GM21723 (cell line): ENCODE results near the gene KRT23.
"Not testable (repeated sequence)": the region's sequence is repeated elsewhere in the genome, so short reads cannot be mapped to it uniquely, and the experiment has no call there.

Experiments
- ATAC-seq: cut with Tn5 transposase; IDR thresholded peaks from one replicate; pipeline ENCODE4 v1.9.1; 2021; ENCODE audit warnings: mild to moderate bottlenecking, moderate library complexity; ENCODE audit not compliant: unreplicated experiment

KRT23 gene

DNA sequence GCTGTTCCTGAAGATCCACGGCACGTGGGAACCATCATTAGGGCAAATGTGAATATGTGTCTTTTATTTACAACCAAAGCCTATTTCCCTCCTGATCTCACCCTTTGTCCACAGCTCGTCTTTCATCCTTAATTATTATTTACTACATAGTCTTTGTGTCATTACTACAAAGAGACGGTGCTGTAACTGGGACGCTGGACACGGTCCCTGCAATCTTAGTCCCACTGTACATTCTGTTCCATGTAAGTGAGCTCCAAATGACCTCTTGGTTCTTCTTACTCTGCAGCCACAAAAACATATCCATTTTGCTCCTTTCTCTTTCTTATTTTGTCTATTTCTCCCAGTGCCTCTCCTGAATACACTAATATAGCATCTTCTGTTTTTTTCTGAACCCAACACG lies 12.7 kb upstream of the KRT23 start:
- ATAC-seq = no peak

DNA sequence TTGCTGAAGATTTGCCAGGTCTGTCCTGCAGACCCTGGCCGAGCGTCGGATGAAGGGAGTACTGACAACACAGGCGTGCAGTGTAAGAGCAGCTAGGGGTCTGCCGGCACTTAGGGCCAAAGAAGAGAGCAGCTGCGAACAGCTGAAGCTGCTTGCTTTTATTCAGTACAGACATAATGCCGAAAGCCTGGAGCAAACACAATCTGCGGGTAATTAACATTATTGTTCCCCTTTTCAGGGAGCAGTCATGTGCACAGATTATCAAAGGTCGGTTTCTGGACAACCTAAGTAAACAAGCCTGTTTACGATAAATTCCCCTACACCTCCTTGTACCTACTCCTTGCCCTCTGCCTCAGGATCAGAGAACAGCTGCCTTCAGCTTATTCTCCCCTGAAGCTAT lies 12.0 kb upstream of the KRT23 start:
- no peak for ATAC-seq

- ATAC-seq = no peak
These were observed 10.5 kb upstream of the KRT23 start for GRCh38 chr17:40947929-40948328.

DNA sequence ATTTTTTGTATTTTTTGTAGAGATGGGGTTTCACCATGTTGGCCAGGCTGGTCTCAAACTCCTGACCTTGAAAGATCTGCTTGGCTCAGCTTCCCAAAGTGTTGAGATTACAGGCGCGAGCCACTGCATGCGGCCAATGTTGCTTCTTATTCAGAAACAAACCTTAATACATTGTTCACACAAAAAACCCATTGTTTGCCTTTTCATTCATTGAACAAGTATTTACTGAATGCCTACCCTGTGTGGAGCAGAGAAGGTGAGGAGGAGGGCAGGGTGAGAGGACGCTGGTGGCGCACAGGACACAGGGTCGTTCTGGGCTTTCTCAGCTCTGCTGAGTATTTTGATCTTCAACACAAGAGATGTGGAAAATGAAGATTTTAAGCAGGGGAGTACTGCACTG lies 8.0 kb upstream of the KRT23 start:
- no peak for ATAC-seq

DNA sequence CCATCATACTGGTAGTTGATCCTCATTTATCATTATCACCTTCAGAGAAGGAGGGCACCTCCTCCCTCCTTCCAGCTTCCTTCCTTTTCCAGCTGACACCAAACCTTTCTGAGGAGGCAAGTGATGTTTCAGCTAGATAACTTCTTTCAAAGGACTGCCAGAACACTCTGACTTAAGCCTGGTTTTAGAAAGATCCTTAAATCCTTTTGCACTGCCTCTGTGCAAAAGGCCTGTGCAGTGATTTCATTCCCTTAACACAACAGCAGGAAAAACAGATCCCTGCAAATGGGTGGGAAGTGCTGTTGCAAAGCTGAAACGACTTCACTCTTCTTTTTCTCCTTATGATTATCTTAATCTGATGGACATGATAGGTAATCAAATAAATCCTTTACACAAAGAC lies 7.1 kb upstream of the KRT23 start:
- no peak for ATAC-seq

DNA sequence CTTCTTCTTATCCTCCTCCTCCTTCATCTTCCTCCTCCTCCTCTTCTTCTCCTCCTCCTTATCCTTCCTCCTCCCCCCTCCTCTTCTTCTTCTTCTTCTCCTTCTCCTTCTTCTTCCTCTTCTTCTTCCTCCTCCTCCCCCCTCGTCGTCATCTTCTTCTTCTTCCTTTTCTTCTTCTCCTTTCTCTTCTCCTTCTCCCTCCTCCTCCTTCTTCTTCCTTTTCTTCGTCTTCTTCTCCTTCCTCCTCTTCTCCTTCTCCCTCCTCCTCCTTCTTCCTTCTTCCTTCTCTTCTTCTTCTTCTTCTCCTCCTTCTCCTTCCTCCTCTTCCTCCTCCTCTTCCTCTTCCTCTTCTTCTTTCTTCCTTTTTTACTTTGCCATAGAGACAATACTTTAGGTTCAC lies 5.1 kb upstream of the KRT23 start:
- ATAC-seq = no peak

- ATAC-seq = no peak
These were observed 2.8 kb upstream of the KRT23 start for GRCh38 chr17:40940266-40940665.

DNA sequence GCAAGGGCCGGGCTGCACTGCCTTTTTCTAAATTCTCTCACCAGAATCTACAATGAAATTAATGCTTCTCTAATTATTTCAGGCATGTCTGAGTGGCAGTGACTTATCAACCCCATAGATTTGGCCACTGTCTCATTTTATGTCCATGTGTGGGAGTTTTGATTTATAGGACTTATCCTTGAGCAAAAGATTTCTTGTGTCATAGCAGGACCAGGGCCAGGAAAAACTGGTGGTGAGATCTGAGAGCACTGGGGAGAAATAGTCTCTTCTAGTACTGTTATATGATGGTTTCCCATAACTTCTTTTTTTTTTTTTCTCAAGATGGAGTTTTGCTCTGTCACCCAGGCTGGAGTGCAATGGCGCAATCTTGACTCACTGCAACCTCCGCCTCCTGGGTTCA lies 1.5 kb upstream of the KRT23 start:
- ATAC-seq = no peak

DNA sequence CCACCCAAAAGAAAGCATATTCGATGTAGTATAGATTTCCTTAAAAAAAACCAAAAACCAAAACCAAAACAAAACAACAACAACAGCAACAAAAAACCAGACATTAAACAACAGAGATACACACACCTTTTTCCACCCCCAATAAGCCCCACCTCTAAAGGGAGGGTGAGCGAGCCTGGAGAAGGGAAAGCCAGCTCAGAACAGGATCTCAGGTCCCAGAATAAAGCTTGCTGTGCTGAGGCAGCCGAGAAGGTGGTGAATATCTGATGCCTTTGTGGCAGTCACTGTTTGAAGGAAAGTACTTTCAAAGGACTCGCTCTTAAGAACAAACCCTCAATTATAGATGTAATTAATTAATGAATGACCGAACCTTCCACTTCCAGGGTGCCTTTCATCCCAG lies 470 bp downstream of the KRT23 start:
- ATAC-seq = no peak

DNA sequence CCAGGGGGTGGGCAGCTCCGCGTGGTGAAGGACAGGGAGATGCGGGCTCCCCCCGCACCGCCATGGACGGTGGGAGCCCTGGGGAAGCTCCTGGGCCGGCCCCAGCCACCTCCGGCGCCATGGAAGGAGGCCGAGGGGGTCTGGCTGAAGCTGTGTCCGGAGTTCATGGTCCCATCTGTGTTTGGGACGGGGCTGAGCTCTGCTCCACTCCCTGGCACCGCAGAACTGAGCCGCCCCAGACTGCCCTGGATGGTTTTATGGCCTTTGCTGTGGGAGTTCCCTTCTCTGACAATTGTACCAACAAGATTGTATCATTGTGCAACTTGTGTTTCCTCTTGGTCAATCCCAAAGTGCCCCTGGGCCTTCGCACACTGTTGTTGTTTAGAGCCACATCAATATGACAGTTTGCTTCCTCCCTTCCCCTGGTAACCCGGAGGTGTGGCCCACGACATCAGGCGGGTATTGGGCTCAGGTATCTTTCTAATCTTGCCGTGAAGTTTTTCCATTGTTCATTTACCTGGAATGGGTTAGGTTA lies 942 bp downstream of the KRT23 start:
- ATAC-seq = no peak

- ATAC-seq = no peak
These were observed 1.8 kb downstream of the KRT23 start for GRCh38 chr17:40935624-40936023.

- no peak for ATAC-seq
These were observed 4.8 kb downstream of the KRT23 start for GRCh38 chr17:40932608-40933007.

GRCh38 chr17:40931311-40931710 lies 6.1 kb downstream of the KRT23 start:
- no peak for ATAC-seq

- ATAC-seq = no peak
These were observed 11.1 kb downstream of the KRT23 start for GRCh38 chr17:40926341-40926740.

- no peak for ATAC-seq
These were observed 15.2 kb downstream of the KRT23 start for GRCh38 chr17:40922239-40922638.

DNA sequence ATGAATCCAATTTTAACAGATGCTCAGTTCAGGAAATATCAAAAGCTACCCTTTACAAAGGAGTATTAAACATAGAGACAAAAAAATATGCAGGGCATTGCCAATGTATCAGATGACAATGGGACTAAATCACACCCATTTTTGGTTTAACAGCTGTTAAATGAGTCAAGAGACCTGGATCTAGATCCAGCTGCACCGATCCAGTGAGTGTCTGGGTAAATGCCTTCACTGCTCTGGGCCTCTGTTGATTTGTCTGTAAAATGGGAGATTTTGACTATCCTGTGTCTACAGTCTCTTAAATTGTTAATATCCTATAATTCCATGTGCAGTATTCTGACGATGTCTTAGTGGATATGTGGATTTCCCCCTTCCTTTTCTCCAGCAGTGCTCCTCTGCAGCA lies 16.4 kb downstream of the KRT23 start:
- no peak for ATAC-seq

- not testable (repeated sequence) for ATAC-seq
These were observed 20.3 kb downstream of the KRT23 start for GRCh38 chr17:40917116-40917515.

- ATAC-seq = no peak
These were observed 21.1 kb downstream of the KRT23 start for GRCh38 chr17:40916366-40916765.

GRCh38 chr17:40915721-40916256 lies 21.7 kb downstream of the KRT23 start:
- ATAC-seq = no peak

- no peak for ATAC-seq
These were observed 22.2 kb downstream of the KRT23 start for GRCh38 chr17:40915199-40915661.

DNA sequence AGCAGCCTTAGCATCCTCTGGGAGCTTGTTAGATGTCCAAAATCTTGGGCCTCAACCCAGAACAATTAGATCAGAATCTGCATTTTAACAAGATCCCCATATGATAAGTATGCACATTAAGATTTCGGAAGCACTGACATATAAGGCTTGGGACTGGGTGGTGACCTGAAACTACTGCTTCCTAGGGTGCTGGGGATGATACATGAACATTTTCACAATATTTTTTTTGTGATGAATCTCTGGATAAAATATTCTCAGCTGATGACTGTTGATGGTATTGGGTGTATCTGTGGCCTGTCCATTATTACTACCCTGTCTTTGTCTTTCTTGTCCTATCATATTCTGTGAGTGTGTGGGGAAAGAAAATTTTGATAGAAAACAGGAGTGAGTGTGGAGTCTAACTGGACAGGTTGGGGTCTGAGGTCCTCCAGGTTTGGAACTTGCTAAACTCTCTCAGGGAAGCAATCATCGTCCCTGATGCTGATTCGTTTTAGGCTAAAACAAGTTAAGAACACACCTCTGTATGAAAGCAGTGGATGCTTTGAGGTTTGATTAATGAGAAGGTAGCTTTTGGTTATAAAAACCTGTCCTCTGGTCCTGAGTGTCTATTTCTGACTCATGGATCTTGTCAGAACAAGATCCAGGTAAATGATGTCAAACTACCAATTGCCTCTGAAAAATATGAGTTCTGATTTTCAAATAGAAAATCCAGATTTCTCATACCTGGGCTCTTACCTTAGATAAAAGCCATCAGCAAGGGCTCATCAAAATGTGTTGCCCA lies 23.2 kb downstream of the KRT23 start:
- no peak for ATAC-seq

- no peak for ATAC-seq
These were observed 24.8 kb downstream of the KRT23 start for GRCh38 chr17:40912486-40913210.
